NOMO-1 treated with dmso at 0.1 percent for 144 hours (cell line): Measurements from ENCODE around the gene TRIML1.
"Not testable (repeated sequence)": the region's sequence is repeated elsewhere in the genome, so short reads cannot be mapped to it uniquely, and the experiment has no call there.

Source experiments
- DNase-seq: peaks from one replicate; lab custom pipeline; 2025; ENCODE audit not compliant: unreplicated experiment; lab: John Stamatoyannopoulos, UW

The TRIML1 gene

DNA sequence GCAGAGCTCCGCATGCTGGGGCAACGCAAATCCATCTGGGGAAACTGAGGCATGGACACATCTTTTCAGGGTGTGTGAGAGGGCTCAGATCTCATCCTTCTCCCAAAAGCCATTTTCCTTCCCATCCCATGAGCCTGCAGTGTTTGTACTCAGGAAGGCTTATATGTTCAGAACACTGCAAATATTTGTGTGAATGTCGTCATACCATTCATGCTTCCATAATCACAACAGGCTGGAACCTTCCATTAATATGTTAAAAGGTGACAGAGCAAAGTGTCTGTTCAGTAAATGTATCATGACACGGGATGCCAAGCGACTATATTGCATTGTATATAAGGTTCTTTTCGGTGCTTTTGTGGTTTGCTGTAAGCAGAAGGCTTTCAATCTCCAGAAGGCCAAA lies 8.5 kb downstream of the TRIML1 start:
- DNase-seq, result no peak

DNA sequence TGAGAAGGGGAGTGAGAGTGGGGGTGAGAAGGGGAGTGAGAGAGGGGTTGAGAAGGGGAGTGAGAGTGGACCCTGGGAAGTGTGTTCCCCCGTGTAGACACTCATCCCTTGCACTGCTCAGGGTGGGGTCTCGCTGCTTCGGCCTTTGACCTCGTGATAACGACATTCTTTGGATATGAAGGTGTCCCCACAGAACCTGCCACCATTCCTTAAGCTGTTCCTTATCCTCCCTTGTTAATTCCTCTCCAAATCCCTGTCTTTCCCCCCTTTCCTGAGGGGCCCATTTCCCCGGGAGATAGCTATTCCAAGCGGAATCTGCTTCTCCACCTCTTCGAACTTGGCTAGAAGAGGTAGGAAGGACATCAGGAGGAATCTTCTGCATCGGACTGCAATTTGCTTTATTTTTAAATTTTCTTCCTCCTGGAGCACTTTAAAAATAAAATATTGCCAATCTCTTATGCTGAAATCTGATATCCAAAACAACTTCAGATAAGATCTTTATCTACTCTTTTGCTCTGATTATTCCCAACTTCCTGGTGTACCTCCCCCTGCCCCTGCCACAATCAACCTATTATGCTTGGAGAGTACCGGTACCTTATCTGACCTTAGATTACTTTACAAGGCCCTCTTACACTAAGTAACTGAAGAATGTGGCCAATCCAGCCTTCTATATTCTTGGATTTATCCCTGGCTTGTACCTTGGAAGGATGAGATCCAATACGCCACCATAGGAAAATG lies 15.6 kb downstream of the TRIML1 start:
- DNase-seq, result no peak

DNA sequence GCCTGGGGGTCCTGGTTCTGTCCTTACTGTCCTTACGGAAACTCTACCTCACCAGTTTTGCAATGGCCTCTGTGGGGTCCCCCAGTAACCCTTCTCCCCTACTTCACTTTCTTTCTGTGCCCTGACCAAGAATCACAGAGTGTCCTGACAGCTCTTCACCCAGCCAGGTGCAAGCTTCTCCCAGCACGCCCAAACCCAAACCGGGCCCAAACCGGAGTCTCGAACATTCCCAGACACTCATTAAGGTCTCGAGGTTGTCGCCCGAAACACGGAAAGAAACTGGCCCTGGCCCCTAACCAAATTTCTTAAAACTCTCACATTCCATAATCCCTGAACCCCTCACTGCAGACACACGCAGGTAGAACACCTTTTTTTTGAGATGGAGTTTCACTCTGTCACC lies 19.1 kb downstream of the TRIML1 start:
- DNase-seq, result no peak

DNA sequence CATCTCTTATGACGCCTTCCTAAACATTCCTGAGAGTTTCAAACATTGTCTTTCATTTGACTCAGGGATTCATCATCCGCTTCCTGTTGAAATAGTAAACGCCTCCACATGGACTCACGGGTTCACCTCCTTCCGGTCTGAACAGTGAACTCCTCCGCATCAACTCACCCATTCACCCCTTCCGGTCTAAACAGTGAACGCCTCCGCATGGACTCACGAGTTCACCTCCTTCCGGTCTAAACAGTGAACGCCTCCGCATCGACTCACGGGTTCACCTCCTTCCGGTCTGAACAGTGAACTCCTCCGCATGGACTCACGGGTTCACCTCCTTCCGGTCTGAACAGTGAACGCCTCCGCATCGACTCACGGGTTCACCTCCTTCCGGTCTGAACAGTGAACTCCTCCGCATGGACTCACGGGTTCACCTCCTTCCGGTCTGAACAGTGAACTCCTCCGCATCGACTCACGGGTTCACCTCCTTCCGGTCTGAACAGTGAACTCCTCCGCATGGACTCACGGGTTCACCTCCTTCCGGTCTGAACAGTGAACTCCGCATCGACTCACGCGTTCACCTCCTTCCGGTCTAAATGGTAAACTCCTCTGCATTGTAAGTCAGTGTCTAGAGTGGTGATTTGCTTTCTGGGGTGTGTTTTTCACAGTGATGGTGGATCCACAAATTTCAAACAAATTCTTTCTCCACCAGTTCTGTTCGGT lies 20.4 kb downstream of the TRIML1 start:
- DNase-seq, result not testable (repeated sequence)

DNA sequence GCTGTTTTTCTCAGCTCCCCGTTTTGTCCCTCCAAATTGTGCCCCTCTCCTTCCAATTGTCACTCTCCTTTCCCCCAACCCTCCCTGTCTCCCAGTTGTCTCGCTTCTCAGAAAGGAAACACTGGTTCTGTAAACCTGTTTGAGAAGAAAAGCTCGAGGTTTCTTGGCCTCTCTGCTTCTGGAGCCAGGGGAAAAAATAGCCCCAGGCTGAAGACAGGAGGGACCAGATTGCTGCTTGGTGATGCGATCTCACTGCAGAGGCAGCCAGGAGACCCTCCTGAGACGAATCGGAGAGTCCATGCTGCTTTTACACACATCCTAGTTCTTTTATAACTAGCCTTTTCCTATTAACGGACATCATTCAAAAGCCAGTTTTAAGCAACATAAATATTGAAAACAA lies 21.2 kb downstream of the TRIML1 start:
- no peak for DNase-seq

DNA sequence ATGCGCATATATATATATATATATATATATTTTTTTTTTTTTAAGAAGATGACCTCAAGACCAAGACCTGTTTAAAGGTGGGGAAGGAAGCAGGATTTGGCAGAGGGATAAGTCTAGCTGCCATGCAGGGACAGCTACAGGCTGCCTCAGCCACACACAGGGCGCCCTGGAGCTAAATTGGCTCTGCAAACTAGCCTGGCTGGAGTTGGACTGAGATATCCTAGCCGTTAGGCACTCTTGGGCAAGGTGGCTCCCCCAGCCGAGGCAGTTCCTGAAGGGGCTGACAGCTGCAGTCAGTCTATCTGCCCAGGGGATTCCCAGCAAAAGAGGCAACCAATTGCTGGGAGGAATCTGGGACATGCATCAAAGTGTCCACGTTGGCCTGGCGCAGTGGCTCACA lies 21.9 kb downstream of the TRIML1 start:
- DNase-seq, result no peak

DNA sequence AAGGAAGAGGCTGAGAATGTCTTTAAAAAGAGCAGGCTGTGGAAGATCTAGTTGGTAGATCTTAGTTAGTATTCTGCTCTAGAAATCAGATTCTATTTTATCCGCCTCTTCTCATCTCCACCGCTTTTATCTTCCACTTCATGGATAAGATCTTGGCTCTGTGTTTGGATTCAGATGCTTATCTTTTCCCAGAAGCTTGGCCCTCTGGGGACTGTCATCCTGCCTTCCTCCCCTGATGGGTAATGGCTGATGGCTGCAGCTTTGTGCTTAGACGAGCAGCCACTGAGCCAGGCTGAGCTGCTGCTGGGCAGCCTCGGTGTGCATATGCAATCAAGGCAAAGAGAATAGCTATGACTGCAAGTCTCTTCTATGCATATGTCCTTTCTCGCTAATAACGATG lies 23.5 kb downstream of the TRIML1 start:
- no peak for DNase-seq

DNA sequence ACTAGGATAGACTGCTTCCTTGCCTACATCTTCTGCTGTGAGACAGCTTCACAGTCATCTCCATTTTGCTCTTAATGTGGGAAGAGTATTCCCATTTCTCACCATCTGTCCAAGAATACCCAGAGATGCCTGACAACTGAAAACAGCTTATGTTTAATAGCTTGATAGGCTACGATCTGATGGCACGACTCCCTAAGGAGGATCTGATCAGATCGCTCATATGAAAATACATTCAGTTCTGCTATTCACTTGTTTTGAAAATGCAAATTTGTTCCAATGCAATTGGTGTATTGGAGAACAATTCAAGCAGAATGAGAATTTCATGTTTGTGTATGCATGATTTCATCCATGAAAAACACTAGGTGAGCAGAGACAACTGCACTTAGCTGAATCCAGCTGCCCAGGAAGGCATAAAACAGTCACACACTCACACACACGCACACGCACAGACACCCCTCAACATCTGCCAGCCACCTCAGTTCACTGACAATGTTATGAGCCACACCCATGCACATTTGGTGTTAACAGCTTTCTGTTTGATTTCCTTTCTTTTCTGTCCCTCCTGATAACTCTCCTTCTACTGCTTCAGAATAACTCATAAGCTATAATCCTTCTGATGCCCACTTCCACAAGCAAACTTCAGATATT lies 29.6 kb downstream of the TRIML1 start:
- DNase-seq, result no peak

DNA sequence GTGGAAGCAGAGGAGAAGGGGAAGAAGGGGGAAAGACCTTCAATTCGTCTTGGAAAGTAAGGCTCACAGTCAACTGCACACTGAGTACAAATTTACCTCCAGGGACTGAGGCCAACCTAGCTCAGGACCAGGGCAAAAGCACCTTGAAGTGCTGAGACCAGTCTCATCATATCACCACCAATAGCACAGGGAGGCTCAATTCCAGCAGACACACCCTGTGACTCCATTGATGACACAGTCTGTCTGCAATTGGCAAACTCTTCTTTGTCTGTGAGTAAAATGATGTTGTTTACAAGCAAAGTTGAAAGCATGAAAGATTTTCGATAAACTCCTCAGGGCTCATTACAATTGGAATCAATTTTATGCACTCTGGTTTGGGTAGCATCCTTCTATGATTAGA lies 32.3 kb downstream of the TRIML1 start:
- DNase-seq, result no peak

DNA sequence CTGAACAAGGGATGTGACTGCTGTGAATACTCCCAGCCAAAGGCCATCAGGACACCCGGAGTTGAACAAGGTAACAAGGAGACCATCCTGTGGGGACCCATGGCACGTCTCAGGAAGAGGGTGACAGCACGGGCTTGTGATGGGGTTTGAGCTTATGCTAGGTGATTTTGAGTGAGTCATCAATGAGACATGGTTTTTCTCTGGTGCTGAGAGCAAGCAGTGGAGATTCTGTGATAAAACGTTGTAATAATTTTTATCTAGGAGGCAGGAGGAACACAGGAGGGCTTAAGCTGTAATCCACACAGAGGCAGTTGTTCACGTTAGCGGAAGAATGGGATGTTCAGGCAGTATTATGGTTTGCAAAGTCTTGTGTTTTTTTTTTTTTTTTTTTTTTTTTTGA lies 36.0 kb downstream of the TRIML1 start:
- no peak for DNase-seq

DNA sequence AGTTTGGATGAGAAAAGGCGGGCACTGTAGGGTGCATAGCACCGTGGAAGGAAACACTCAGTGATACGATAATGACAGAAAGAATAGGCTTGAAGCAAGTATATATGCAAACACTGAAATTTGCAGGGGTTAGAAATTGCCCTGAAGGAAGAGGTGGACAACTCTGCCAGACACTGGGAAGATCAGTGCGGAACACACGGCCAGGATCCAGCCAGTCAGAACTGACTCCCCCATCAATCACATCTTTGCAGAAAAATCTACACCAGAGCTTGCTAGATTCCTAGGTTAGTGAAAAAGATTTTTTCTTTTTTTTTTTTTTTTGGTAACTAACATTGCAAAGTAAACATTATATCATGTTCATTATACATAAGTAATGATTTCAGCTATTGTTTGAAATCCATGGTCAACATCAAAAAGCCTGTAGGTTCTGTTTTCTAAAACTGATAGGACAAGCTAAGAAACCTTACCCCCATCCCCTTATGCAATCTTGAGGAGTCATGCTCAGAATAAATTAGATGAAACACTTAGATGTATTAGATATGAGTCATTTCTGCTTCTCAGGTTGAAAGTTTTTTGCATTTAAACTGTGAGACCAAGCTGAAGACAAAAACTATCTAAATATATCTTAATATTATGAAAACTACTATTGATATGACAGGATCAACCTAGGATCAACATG lies 38.9 kb downstream of the TRIML1 start:
- DNase-seq, result no peak

DNA sequence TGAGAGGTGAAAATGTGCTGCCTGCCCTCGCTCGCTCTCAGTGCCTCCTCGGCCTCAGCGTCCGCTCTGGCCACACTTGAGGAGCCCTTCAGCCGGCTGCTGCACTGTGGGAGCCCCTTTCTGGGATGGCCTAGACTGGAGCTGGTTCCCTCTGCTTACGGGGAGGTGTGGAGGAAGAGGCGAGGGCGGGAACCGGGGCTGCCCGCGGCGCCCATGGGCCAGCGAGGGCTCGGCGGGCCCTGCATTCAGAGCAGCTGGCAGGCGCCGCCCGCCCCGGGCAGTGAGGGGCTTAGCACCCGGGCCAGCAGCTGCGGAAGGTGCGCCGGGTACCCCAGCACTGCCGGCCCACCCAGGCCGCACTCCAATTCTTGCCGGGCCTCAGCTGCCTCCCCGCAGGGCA lies 39.6 kb downstream of the TRIML1 start:
- DNase-seq, result no peak

DNA sequence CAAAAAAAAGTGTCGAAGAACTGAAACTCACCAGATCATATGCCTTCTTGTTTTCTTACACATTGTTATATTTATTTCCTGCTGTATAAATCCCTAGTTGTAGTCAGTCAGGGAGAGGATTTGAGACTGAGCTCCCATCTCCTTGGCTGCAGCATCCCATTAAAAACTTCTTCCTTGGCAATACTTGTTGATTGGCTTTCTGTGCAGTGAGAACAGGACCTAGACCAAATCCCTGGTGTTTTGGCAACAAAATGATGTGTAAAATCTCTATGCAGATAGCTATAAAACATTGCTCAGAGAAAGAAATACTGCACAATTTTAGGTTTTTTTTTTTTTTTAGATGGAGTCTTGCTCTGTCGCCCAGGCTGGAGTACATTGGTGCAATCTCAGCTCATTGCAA lies 47.9 kb downstream of the TRIML1 start:
- no peak for DNase-seq

DNA sequence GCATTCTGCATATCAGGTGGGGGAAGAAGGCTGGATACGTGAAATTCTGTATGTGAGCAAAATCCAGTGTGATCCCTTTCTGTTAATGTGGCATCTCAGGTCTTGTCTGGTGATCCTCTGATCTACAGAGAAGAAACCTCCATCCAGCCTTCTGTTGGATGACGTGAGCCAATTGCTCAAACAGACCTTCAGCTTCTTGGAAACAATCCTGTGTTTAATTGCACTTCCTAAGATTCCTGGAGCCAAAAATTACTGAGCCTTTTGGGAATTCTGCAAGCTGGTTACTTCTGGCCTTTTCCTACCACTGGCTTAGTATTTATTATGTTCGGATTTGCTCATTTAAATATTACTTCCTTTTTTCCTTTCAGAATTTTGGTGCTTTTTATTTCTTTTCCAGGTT lies 51.2 kb downstream of the TRIML1 start:
- DNase-seq, result no peak

DNA sequence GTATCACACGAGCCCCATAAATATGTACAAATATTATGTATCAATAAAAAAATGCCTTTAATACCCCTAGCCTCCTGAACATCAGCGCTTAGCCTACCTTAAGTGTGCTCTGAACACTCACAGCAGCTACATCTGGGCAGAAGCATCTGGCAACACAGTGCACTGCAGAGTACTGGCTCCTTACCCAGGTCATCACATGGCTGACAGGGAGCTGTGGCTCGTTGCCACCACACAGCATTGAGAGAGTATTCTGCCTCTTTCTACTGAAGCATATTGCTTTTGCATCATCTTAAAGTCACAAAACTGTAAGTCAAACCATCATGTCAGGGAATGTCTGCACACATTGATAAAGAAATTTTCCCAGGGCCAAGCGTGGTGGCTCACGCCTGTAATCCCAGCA lies 55.2 kb downstream of the TRIML1 start:
- no peak for DNase-seq

DNA sequence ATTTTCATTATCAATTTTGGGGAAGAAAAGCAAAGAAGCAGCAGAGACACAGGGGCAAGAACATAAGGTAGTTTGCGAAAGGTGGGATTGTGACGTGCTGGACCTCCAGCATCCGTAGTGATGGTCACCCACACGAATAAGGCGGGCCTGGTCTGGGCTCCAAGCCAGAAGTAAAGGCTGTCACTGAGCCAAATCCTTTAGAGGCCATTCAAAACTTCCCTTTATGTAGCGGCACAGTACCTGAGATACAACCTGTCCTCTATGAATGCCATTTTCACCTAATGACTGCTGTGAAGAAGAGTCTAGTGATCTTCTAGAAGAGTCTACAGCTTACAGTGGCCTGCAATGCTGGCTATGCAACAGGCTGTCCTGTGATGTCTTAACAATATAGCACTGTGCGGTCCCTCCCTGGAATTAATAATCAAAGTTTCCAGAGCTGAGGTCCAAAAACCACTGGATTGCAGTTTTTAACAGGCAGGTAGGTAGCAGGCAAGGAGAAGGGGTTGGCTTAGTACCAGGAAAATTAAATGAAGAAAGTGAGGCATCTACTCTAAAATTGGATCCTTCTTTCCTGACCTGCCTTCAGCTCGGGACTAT lies 56.2 kb downstream of the TRIML1 start:
- no peak for DNase-seq

DNA sequence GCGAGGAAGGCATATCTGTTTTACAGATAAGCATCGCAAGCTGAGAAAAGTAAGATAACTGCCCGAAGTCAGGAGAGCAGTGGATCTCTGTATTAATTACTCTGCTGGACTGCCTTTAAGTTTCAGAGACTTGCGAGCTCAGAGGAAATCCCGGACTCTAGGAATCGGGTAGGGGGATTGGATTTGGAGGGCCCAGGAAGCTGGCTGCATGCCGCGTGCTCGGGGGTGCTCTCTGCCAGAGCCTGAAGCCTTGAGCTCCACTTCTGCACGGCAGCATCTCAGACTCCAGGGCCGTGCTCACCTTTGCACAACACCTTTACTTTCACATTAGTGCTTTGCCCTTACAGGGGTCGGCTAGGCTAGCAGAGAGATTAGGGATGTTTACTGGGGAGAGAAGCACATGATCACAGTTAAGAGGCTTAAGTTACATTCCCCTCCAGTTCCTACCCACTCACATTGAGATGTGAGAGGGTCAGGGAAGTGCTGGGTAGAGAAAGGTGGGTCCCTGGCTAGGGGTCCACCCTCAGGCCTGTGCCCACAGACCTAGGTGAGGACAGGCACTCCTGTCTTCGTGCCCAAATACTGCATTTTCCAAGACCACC lies 57.0 kb downstream of the TRIML1 start:
- DNase-seq, result no peak
